Type B pancreatic cell (in vitro differentiated cells): ENCODE measurements around the gene CDK17. TPM values are rescaled to one million over a fixed set of nuclear protein-coding genes. Genes with fewer than 3 reads are reported as not detected.
A peak's percentile ranks its signal among the peaks of the same experiment; 100 is the strongest.

Experiments used
- DNase-seq: peaks from one replicate; pipeline ENCODE4 v3.0.0; 2021; ENCODE audit warnings: mixed read lengths; ENCODE audit not compliant: unreplicated experiment; ENCODE audit errors: extremely low spot score
- H3K27ac Mint-ChIP-seq: 2 replicates; pipeline ENCODE4 v1.8.0; 2021; ENCODE audit warnings: mild to moderate bottlenecking, mixed read lengths
- H3K27me3 Mint-ChIP-seq: 2 replicates; pipeline ENCODE4 v1.8.0; 2021; ENCODE audit warnings: mixed read lengths
- H3K36me3 Mint-ChIP-seq: 2 replicates; pipeline ENCODE4 v1.8.0; 2021; ENCODE audit warnings: mixed read lengths
- H3K4me1 Mint-ChIP-seq: one replicate; pipeline ENCODE4 v1.8.0; 2021; ENCODE audit warnings: mixed read lengths; ENCODE audit not compliant: unreplicated experiment
- H3K4me3 Mint-ChIP-seq: 2 replicates; pipeline ENCODE4 v1.8.0; 2021; ENCODE audit warnings: mild to moderate bottlenecking, mixed read lengths
- H3K9me3 Mint-ChIP-seq: 2 replicates; pipeline ENCODE4 v1.8.0; 2021; ENCODE audit warnings: mixed read lengths
- CTCF ChIP-seq: fragments of 200-600 bp; sonication (generic); conservative IDR thresholded peaks from 2 replicates; pipeline ENCODE4 v1.5.0; 2021; ENCODE audit warnings: antibody characterized with exemption, mild to moderate bottlenecking
- total RNA-seq: library from RNA; stranded (reverse); gene quantifications from 2 replicates; pipeline ENCODE4 v1.2.1, GENCODE V29; 2021; ENCODE audit warnings: low replicate concordance

The CDK17 gene
- total RNA-seq, 1 donor from 2014 or later, result 25.2 TPM

GRCh38 chr12:96375170-96375569 lies 25.1 kb downstream of the CDK17 start:
- Mint-ChIP-seq H3K4me1 (peaks cover 36% of the 10 kb centered on the region), H3K36me3 (peaks cover 5% of the 10 kb centered on the region), H3K9me3 (peaks cover 6% of the 10 kb centered on the region), H3K27me3 (no peaks in the 10 kb centered on the region), H3K27ac (no peak overlapping the region), H3K4me3 (no peak overlapping the region)
- DNase-seq, result no peak
- no peak for TF ChIP-seq CTCF

DNA sequence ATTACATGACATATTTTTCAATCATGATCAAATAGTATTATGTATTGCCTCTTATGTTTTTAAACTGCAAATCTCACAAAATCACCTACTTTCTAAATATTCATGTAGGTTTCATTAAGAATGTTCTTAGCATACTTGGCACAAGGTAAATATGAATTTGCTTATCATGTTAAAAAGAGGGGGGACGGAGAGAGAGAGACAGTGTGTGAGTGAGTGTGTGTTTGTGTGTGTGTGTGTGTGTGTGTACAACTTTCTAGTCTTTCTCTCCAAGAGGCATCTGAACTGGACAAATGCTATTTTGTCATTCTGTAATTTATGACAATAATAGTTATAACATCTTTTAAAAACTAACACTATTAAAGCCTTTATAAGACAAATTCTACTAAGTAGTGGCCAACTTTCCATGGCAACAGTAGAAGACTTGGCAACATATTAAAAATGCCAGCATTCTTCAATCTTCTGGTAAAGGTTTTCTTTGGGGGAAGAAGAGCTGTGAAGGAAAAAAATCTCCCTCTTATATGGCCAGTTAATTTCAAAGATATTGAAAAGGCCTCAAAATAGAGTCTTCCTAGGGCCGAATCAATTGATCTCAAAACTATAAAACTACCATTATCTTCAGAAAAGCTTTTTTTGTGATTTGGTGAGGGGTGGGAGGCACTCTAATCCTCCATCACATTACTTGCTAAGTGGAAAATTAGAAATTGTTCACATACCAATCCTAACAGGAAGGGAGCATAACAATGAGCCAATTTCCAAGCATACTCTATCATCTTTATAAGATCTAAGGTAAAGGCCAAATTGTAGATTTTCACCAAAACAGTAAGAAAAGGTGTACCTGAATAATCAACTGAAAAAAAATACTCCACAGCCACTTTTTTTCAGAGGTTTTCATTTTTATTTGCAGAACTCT lies 28.2 kb downstream of the CDK17 start:
- no peak for TF ChIP-seq CTCF
- no peaks in the 10 kb centered on the region for H3K36me3 Mint-ChIP-seq
- no peak for DNase-seq
- peak overlapping the region; percentile 11 for H3K27ac Mint-ChIP-seq
- no peaks in the 10 kb centered on the region for H3K27me3 Mint-ChIP-seq
- H3K9me3 Mint-ChIP-seq, result no peaks in the 10 kb centered on the region
- H3K4me1 Mint-ChIP-seq, result peaks cover 44% of the 10 kb centered on the region
- no peak overlapping the region for H3K4me3 Mint-ChIP-seq

GRCh38 chr12:96371138-96371789 lies 29.0 kb downstream of the CDK17 start:
- no peak for TF ChIP-seq CTCF
- no peak for DNase-seq

DNA sequence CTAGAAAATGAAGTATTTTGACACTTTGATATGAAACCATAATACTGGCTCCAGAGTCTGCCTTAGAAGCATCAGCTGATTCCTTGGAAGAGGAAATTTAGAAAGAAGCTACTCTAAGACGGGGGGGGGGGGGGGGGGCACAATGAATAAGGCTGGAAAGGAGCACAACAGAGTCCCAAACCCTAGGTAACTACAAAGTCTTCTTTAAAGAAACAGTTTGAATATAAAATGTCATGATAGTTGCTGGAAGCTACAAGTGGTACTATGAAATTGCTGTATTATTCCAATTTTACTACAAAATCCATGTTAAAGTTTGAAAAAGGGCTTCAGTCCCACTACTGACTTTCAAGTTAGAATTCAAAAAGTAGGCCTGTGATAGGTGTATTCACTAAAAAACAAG lies 31.6 kb downstream of the CDK17 start:
- Mint-ChIP-seq H3K4me3 (no peak overlapping the region), H3K27ac (no peak overlapping the region), H3K4me1 (peaks cover 24% of the 10 kb centered on the region), H3K27me3 (no peaks in the 10 kb centered on the region), H3K9me3 (no peaks in the 10 kb centered on the region), H3K36me3 (peaks cover 4% of the 10 kb centered on the region)
- TF ChIP-seq CTCF, result no peak
- no peak for DNase-seq

More at GRCh38 chr12:96371138-96371789, 29.0 kb downstream of the CDK17 start:
- Mint-ChIP-seq H3K4me1 (peaks cover 42% of the 10 kb centered on the region), H3K27ac (peak overlapping the region; percentile 11), H3K27me3 (no peaks in the 10 kb centered on the region), H3K9me3 (no peaks in the 10 kb centered on the region), H3K36me3 (peaks cover 2% of the 10 kb centered on the region), H3K4me3 (no peak overlapping the region)

- Mint-ChIP-seq H3K27ac (no peak overlapping the region), H3K36me3 (peaks cover 4% of the 10 kb centered on the region), H3K27me3 (no peaks in the 10 kb centered on the region), H3K4me1 (peaks cover 24% of the 10 kb centered on the region), H3K4me3 (no peak overlapping the region), H3K9me3 (no peaks in the 10 kb centered on the region)
- no peak for TF ChIP-seq CTCF
- no peak for DNase-seq
These were observed 32.0 kb downstream of the CDK17 start for GRCh38 chr12:96368233-96368632.
